ENCODE results near the gene KIF1B.

The KIF1B gene

DNA sequence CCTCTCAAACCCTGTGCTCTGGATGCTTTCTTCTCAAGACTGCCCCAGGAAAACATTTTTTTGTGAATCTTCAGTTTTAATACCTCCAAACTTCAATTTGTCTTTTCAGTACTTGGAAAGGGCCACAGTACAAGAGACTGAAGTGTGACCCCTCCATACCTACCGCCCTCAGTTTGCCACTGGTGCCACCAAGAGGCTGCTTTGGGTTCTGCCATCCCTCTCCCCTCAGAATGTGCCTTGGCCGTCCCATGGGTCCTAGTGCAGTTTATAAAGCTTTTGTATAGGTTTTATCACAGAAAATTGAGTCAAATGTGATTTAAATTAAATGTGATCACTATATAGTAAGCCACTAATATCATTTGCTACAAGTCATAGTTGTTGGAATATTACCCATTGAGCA lies 127.7 kb downstream of the KIF1B start:
- no peak for DNase-seq

DNA sequence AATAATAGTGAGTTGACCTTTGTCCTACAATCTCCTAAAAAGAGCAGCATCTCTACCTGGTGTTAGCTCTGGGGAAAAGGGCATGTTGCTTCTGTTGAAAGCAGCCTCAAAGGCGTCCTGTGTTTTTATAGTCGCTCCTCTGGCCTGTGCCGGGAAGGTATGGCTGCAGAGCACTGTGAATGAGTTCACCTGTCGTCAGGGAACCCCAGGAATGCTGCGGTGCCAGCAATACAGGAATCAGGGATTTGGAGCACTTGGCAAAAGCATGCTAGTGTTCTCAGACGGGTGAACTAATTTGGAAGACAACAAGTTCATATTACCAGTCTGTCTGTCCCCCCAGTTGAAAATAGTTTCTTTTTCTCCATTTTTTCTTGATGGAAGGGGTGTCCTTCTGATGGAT lies 128.2 kb downstream of the KIF1B start:
- no peak for DNase-seq

DNA sequence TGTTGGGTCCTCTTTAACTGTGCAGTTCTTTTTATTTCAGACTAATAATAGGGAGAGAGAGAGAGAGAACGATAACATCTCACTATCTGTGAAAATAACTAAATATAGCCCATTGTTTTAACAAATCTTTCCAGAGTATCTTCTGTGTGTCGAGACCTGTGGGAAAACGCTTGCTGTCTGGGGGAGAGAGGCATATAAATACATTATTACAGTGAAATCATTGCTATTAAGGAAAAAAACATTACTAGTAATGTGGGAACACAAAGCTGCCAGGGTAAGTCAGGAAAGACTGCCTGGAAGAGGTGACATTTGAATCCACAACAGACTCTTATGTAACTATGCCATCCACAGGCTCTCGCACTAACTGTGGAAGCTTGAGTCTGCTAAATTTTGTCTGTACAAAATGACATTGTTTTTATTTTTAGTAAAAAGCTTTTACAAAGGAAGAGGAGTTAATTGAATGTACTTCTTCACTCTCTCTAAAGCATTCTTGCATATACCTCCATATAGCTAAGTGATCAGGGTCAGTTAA lies 128.7 kb downstream of the KIF1B start:
- DNase-seq: no peak

DNA sequence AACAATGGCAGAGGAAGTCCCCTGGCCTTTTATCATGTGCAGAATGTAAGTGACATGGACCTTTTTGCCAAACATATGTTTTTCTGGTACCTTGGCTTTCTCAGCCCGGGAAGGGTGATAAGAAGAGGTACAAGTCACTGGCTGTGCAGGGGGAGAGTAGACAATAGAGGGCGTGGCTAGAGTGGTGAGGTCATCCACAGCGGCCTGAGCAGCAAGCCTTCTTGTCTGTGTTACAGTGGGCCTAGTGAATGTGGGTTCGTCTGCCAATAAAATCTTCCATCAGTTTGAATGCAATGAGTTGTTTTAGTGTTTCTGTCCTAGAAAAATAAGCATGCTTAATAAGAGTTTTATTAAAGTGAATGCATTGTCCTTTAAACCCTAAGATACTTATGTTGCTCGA lies 129.4 kb downstream of the KIF1B start:
- DNase-seq: no peak

DNA sequence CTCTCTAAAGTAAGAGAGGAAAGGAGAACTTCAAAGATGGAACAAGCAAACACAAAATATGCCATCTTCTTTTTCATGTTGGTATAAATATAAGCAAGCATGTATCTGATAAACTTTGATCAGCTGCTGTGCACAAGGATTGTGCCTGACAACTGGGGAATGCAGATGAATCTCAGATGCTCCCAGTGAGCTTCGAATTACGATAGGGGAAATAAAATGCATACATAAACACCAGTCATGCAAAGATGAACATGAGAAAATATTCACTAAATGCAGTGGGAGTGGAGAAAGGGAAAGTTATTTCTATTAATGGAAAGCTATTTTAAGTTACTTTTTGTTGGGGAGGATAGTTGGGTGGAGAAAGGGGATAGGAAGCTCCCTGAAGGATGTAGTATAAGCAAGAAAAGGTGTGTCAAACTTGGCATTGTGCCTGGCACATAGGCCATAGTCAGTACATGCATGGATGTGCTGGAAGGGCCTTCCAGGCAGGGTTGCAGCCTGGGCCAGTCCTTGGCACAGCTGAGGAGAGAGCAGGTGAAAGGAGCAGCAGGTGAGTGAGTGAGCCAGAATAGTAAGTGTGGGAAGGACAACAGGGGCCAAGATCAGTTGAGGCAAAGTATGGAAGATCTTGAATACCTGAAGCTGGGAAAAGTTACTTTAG lies 130.7 kb downstream of the KIF1B start:
- DNase-seq: no peak

DNA sequence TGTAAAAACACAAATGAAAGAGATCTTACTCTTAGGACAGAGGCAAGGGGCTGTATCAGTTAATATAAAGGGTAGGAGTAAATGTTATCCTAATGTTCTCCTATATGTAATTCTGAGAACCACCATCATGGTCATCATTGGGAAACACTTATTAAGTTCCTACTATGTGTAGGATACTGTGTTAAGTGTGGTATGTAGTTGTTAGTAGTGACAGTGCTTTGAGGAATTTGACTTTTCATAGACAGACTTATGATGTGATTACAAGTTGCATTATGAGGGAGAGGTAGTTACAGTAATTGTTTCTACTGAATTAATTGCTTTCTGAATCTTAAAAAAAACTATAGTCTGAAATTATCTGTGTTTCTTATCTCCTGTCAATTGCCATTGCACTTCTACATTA lies 136.7 kb downstream of the KIF1B start:
- DNase-seq: no peak

DNA sequence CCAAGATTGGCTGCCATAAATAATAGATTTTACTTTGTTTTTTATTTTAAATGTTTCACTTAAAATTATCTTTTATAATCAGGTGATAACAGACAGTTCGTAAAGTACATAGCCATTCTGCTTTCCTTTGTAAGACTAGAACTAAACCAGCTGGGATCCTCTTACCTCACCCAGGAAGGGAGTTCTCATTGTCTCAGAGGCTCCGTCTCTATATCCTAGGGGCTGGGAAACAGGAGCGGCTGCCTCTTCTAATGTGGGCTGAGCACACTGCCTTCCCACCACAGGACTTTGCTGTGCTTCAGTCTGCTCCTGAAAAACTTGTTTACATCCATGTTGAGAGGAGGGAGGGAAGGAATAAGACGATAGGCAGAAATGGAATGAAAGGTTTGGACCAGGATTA lies 142.9 kb downstream of the KIF1B start:
- no peak for DNase-seq

DNA sequence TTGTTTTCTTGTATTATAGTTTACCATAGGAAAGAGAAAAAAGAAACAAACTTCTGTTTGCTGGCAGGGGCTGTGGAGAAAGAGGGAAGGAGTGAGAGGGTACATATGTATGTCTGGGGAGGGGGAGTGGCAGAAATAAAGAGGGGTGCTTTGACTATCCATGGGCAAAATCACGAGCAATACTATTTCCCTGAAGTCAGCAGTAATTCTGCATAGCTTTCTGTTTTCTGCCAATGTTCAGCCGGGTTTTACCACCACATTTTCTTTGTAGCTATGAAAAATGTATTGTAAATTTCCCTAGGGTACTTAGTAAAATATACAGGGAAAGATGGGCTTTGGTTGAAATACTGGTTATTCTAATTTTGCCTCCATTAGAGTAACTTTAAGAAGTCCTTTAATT lies 143.3 kb downstream of the KIF1B start:
- no peak for DNase-seq

DNA sequence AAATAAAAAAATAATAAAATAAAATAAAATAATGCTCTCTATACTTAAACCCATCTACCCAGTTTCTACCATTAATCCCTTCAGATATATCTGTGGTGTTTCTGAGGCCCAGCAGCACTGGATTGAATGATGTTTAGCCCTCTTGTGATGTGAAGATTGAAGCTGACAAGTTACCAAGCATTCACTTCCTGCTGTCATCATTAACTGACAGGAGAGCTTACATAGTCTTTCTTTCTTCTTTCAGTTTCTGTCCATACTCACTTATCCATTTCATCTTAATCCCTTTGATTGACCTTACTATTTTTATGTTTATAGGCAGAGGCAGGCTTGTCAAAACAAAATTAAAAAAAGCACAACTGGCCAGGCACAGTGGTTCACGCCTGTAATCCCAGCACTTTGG lies 149.7 kb downstream of the KIF1B start:
- DNase-seq: no peak

DNA sequence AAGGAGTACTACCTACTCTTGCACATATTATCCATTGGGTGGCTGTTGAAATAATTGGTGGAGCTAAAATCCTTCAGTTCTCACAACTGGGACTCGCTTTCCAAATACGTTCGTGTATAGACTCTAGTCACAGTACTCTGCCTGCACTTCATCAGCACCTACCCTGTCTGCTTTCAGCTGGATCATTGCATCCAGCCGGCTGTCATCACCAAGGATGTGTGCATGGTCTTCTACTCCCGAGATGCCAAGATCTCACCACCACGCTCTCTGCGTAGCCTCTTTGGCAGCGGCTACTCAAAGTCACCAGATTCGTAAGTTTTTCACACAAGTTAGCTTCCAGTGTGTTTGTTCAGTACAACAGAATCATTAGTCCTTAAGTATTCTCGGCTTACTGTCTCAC lies 151.1 kb downstream of the KIF1B start:
- no peak for DNase-seq

DNA sequence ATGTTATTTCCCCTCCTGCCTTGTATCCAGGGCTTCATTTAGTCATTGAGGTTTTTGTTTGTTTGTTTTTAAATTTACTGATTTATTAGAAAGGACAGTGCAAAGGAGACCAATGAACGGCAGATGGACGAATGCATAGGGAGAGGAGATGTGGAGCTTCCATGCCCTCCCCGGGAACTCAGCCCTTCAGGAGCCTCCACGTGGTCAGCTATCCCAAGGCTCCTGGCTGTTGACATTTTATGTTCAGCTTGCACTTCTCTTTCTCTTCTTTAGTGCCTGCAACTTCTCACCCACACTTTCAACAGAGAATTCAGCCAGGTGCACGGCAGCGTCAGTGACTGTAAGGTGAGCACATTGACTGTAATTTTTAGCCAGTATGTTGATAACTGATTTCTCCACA lies 157.8 kb downstream of the KIF1B start:
- no peak for DNase-seq

DNA sequence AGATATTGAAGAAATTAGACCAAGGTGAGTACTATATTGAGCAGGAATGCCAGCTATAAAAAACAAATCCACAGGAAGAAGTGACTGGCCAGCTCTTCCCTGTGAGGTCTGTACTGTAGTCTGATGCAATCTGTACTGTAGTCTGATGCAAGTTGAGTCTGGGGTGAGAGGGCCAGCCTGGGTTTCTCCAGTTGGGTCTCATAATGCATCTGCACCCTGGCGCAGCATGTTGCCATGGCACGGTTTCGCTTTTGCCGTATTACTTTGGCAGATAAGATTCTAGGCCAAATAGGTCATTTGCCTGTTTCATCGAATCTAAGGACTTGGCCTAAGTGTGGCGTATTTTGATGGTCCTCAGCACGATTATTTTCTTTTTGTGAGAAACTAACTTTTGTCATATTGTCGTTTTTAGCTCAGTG lies 164.1 kb downstream of the KIF1B start:
- no peak for DNase-seq

DNA sequence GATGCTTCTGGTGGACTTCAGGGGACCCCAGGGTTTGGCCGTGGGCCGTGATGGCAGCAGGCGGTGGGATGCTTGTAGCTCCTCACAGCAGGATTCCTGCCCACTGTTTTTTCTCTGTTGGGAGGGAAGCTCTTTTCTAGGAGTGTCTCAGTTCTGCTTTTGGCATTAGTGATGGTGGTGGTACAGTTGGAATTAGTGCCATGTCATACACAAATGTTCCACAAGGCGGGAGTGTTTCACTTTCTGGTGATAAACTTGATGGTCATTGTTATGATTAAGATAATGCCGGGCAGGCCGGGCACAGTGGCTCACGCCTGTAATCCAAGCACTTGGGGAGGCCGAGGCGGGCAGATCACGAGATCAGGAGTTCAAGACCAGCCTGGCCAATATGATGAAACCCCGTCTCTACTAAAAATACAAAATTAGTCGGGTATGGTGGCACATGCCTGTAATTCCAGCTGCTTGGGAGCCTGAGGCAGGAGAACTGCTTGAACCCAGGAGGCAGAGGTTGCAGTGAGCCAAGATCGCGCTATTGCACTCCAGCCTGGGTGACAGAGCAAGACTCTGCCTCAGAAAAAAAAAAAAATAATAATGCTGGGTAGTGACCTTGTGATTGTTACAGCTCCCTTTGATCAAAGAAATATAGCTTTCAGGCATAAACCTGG lies 167.1 kb downstream of the KIF1B start:
- peak in 3 of 6 experiments; percentile 2 to 10 (median 4) for DNase-seq

DNA sequence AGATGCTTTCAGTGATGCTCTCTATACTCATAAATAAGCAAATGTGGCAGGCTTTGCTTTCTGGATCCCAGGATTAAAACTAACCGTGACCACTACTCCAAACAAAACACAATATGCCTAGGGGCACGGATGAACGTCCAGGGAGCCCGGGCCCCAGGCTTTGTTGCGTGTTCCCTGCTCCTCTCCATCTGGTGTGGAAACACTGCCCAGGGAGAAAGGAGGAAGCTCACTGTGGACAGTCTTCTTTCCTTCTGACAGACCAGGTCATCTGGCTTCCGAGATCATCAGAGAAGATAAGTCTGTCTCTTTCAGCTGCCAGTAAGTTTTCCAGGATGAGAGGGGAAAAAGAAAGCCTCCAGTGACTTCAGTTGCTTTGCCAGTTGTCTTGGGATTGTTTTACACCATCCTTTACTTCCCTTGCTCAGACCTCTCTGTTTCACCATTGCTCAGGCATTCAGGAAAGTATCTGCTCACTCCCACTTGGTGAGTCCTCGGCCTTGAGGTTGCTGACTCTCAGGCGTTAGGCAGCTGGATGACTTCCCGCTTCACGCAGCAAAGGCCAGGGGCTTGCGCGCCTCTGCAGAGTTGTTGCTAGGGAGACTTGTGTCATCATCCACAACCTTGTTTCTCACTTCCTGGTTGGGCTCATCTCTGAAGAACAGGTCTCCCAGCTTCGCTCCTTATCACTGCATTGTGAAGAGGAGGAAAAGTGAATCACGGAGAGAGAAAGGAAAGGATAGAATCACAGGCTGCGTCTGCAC lies 167.9 kb downstream of the KIF1B start:
- DNase-seq: no peak

DNA sequence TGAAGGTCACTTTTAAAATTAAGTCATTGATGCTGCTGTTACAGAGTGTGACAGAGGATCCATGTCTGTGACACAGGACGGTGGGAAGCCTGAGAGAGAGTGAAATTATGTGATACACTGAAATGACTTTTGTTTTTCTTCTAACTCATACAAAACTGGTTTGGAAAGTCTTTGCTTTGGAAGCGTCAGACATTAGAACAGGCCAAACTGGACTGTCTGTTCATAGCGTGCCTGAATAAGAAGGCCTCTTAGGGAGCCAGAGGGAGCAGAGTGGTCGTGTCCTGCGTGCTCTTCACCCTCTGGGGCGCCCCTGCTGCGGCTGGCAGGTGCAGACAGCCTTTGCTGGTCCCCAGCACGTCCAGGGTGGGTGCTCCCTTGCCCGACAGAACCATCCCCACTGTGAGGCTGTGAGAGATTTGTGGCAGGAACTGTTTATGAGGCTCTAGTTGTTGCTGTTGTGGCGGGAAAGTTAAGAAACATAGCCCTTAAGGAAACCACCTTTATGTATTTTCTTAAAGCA lies 168.8 kb downstream of the KIF1B start:
- no peak for DNase-seq

DNA sequence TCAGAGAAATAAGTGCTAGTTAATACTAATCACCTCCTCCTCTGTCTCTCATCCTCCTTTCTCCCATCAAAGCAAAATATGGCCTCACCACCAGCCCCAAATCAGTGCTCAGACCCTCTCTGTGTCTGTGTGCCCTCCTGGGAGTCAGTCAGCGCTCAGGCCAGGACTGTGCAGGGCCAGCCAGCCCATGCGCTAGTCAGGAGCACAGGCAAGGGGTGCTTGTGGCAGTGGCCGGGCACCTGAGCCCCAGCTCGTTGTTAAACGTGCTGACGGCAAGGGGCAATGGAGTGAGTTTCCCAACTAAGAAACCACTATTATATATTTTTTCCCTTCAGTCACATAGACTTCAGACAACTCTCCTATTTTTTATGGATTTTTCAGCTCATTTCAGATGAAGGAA lies 169.3 kb downstream of the KIF1B start:
- DNase-seq: no peak

DNA sequence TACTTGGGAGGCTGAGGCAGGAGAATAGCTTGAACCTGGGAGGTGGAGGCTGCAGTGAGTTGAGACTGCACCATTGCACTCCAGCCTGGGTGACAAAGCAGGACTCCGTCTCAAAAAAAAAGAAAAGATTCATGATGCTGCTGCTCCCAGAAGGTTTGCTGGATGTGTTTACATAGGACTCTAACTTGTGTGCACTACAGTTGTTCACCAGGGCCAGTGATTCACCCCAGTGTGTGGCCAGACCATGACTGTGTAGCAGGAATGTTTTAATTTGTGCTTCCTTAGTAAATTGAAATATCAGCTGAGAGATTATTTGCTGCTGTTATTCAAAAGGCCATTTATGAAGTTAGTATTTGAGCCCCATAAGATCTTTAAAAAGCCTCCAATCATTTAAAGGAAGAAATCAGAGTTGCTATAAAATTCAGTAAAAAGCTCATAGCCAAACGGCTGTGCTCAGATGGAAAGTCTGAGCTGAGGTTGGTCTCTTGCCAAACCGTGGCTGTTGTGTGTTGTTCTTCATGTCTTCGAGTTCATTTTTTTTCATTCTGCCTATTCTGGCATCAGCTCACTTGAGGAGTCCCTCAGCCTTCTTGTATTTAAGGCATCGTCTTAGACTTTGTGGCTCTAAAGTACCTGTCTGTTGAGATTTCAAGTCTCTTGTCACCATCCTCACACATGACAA lies 170.4 kb downstream of the KIF1B start:
- no peak for DNase-seq

DNA sequence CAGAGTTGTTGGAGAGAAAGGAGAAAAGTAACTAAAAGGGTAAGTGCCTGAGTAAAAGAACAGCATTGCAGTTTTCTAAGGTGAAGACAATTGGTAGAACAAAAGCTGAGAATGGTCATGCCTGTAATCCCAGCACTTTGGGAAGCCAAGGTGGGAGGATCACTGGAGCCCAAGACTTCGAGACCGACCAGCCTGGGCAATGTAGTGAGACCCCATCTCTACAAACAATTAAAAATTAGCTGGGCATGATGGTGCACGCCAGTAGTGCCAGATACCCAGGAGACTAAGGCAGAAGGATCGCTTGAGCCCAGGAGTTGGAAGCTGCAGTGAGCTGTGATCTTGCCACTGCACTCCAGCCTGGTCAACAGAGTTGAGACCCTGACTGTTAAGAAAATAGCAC lies 173.3 kb downstream of the KIF1B start:
- DNase-seq: no peak

DNA sequence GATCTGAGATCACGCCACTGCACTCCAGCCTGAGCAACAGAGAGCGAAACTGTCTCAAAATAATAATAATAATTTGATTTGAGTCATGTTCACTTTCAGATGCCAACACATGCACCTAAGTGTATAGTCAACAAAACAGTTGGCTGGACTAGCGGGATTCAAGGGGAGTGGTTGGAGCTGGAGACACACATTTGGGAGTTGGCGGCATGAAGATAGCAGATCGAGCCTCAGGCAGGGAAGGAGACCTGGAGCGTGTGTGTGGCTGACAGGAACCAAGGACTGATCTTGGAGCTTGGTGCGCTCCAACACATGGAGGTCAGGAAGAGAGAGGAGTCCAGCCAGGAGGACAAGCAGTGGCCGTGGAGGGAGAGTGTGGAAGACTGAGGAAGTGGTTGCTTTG lies 173.8 kb downstream of the KIF1B start:
- DNase-seq: no peak

DNA sequence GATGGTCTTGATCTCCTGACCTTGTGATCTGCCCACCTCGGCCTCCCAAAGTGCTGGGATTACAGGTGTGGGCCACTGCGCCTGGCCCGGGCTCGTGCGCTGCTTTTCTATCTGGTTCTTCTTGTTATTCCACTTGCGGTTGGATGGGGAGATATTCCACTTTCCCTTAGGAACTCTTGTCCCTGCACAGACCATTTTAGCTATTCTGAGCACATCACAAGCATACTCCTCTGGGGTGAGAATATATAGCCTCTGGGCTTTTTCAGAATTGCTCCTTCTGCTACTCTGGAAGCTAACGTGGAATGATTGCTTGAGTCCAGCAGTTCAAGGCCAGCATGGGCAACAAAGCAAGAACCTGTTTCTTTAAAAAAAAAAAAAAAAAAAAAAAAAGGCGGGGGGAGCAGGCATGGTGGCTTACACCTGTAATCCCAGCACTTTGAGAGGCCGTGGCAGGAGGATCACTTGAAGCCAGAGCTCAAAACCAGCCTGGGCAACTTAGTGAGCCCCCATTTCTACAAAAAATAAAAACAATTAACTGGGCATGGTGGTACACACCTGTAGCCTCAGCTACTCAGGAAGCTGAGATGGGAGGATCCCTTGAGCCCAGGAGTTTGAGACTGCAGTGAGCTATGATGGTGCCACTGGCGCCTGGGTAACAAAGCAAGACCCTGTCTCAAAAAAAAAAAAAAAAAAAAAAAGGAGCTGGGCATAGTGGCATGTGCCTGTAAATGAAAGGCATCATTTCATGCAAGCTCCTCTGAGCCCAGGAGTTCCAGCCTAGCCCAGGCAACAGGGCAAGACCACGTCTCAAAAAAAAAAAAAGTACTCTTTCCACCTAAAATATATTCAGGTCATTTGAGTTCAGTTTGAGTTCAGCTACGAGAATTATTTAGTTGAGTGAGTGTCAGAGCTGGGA lies 176.6 kb downstream of the KIF1B start:
- no peak for DNase-seq

DNA sequence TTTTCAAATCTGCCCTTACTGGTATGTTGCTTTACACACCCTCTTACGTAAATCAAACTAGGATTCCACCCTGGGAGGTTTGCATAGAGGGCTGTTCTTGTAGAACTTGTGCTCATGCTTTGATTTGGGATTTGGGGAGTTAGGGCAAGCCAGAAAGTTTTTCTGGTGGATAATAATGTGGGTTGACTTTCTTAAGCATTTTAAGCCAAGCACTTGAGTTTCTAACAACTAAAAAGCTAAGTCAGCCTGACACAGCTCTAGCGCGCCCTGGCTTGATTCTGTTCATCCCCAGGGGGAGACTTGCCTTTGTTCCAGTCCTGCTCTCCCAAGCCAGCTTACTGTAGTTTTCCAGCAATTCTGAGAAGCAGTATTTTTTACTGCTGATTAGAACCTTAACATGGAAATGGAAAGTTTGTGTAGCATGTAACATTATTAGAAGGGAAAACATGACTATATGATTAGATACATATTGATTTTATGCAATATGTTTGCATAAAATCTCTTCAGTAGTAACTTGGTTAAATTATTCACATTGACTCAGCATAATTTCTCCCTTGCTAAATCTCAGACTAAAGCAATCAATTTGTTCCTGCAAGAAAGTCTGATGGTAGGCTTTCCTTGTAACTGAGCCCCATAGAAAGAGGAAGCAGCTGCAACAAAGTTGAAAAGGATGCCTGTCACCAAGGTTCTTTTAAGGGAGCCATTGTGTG lies 177.5 kb downstream of the KIF1B start:
- DNase-seq: peak in 2 of 6 experiments; percentile 3 to 10

DNA sequence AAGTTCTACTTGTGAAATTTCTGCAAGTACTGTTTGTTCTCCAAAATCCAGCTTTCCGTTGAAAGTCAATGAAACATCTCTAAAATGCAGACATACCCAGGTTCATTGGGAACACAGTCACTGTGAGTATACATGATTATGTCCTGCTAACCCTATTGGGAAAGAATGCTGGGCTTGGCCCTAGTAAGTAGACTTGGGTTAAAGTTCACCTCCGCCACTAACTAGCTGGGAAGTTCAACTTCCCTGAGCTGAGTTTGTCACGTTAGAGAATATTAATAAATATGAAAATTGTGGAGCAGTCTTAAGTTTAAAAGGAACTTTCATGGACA lies 178.0 kb downstream of the KIF1B start:
- DNase-seq: no peak

All from stimulated activated naive CD4-positive, alpha-beta T cell (primary cell).